GM12878 (cell line): ENCODE data around the gene MRGPRF. TPM values are rescaled to one million over a fixed set of nuclear protein-coding genes. Genes with fewer than 3 reads are reported as not detected.

ENCODE experiments used
- ATAC-seq: fragments of 200-7000 bp; cut with Tn5 transposase; 3 replicates; pipeline ENCODE4 v1.9.1; 2020; ENCODE audit warnings: mild to moderate bottlenecking, moderate library complexity
- BruUV-seq: library from RNA; stranded (reverse); fragments of 400-500 nt; replicated peaks from 2 replicates; lab custom pipeline; 2021; lab: Mats Ljungman, UMichigan
- CTCF ChIA-PET: fragments of 300-600 bp; sonication (Branson Sonifier 250); formaldehyde crosslinking; extraction: SDS; loops from one replicate; lab custom pipeline; 2021; ENCODE audit warnings: inconsistent platforms; lab: Yijun Ruan, JAX
- POLR2A ChIA-PET: fragments of 350-600 bp; formaldehyde crosslinking; extraction: SDS; loops from one replicate; lab custom pipeline; 2021; ENCODE audit warnings: inconsistent platforms; lab: Charles Lee
- RAD21 ChIA-PET: fragments of 300-600 bp; sonication (Branson Sonifier 250); formaldehyde crosslinking; loops from one replicate; lab custom pipeline; 2023; ENCODE audit warnings: antibody characterized with exemption; ENCODE audit not compliant: unreplicated experiment; lab: Charles Lee
- SMC1A ChIA-PET: fragments of 300-600 bp; sonication (Branson Sonifier 250); formaldehyde crosslinking; loops from one replicate; lab custom pipeline; 2023; ENCODE audit not compliant: unreplicated experiment, uncharacterized antibody; lab: Charles Lee
- DNase-seq: peaks from one replicate; pipeline ENCODE4 v3.0.0-alpha.2; 2011; ENCODE audit warnings: low read depth, low spot score
- FAIRE-seq: peaks from 3 replicates; lab custom pipeline; 2011; peaks lifted over from hg19 to GRCh38; lab: Jason Lieb, UNC
- H2AFZ ChIP-seq: 2 replicates; pipeline ENCODE4 v1.6.0; 2011; ENCODE audit warnings: low read depth, low read length, control low read depth; ENCODE audit not compliant: control insufficient read depth
- H3K27ac ChIP-seq: 2 replicates; pipeline ENCODE4 v1.5.1; 2011; ENCODE audit warnings: control low read depth; ENCODE audit not compliant: control insufficient read depth, insufficient read depth
- H3K27me3 ChIP-seq, 2 experiments: replicated peaks in 1 of 2; 2 replicates each; pipeline versions ENCODE4 v1.6.0 to v1.6.1; 2011; ENCODE audit warnings: low read length in 1 of 2; ENCODE audit not compliant: control insufficient read depth in 2 of 2, insufficient read depth in 2 of 2
- H3K36me3 ChIP-seq, 2 experiments: 2 replicates each; pipeline ENCODE4 v1.5.1; 2011; ENCODE audit warnings: low read length in 1 of 2; ENCODE audit not compliant: control insufficient read depth in 2 of 2, insufficient read depth in 2 of 2
- H3K4me1 ChIP-seq: 2 replicates; pipeline ENCODE4 v1.6.1; 2011; ENCODE audit warnings: mild to moderate bottlenecking, low read length, moderate library complexity, mixed read lengths; ENCODE audit not compliant: control insufficient read depth, insufficient read depth
- H3K4me2 ChIP-seq: 2 replicates; pipeline ENCODE4 v1.6.0; 2011; ENCODE audit warnings: control low read depth; ENCODE audit not compliant: control insufficient read depth, insufficient read depth
- H3K4me3 ChIP-seq: fragments of 200-600 bp; sonication (generic); 2 replicates; pipeline ENCODE4 v1.5.1; 2016
- H3K79me2 ChIP-seq: 2 replicates; pipeline ENCODE4 v1.6.0; 2011; ENCODE audit warnings: low read length; ENCODE audit not compliant: control insufficient read depth, insufficient read depth
- H3K9ac ChIP-seq: 2 replicates; pipeline ENCODE4 v1.8.0; 2011; ENCODE audit warnings: low read length, control low read depth, mixed read lengths; ENCODE audit not compliant: control insufficient read depth, insufficient read depth
- H3K9me3 ChIP-seq: replicated peaks from 3 replicates; pipeline ENCODE4 v1.5.1; 2011; ENCODE audit warnings: mild to moderate bottlenecking, low read length; ENCODE audit not compliant: control insufficient read depth, insufficient read depth
- H4K20me1 ChIP-seq: 2 replicates; pipeline ENCODE4 v1.6.0; 2011; ENCODE audit not compliant: control insufficient read depth, insufficient read depth
- BMI1 ChIP-seq: fragments of 450-650 bp; IDR thresholded peaks from 2 replicates; pipeline ENCODE4 v1.6.1; 2016; ENCODE audit warnings: mild to moderate bottlenecking, moderate library complexity, borderline replicate concordance
- CHD4 ChIP-seq: fragments of 200-600 bp; sonication (generic); IDR thresholded peaks from 2 replicates; pipeline ENCODE4 v1.6.1; 2016; ENCODE audit warnings: mild to moderate bottlenecking
- CREB1 ChIP-seq: IDR thresholded peaks from 2 replicates; pipeline ENCODE4 v1.6.1; 2012; ENCODE audit warnings: low read depth, mild to moderate bottlenecking, inconsistent platforms
- EED ChIP-seq: sonication (generic); IDR thresholded peaks from 2 replicates; pipeline ENCODE4 v1.6.1; 2016; ENCODE audit warnings: antibody characterized with exemption, low read depth
- FOXK2 ChIP-seq: fragments of 450-650 bp; IDR thresholded peaks from 2 replicates; pipeline ENCODE4 v1.6.1; 2017; ENCODE audit warnings: mild to moderate bottlenecking, moderate library complexity
- GABPA ChIP-seq: IDR thresholded peaks from 2 replicates; pipeline ENCODE4 v1.6.1; 2014; ENCODE audit warnings: antibody characterized with exemption, low read depth, mild to moderate bottlenecking, inconsistent platforms
- JUNB ChIP-seq: IDR thresholded peaks from 2 replicates; pipeline ENCODE4 v1.6.1; 2016; ENCODE audit warnings: antibody characterized with exemption, mild to moderate bottlenecking
- JUND ChIP-seq: IDR thresholded peaks from 2 replicates; pipeline ENCODE4 v1.6.1; 2012; ENCODE audit warnings: low read depth, mild to moderate bottlenecking, low read length, improper control_type of control experiment, moderate library complexity
- MEF2A ChIP-seq: IDR thresholded peaks from 2 replicates; pipeline ENCODE4 v1.6.1; 2011; ENCODE audit warnings: low read depth, mild to moderate bottlenecking, low read length, moderate library complexity; ENCODE audit not compliant: insufficient read depth
- MXI1 ChIP-seq: fragments of 150-350 bp; IDR thresholded peaks from 2 replicates; pipeline ENCODE4 v1.6.1; 2011; ENCODE audit warnings: low read depth, mild to moderate bottlenecking, inconsistent platforms, low read length, improper control_type of control experiment
- RB1 ChIP-seq: fragments of 450-650 bp; formaldehyde crosslinking; IDR thresholded peaks from 2 replicates; pipeline ENCODE4 v1.6.1; 2017; ENCODE audit warnings: mild to moderate bottlenecking, borderline replicate concordance
- SMAD1 ChIP-seq: fragments of 450-650 bp; IDR thresholded peaks from 2 replicates; pipeline ENCODE4 v1.6.1; 2018; ENCODE audit warnings: mild to moderate bottlenecking, low read depth; ENCODE audit not compliant: partially characterized antibody
- SMARCA5 ChIP-seq: fragments of 450-650 bp; IDR thresholded peaks from 2 replicates; pipeline ENCODE4 v1.6.1; 2017; ENCODE audit warnings: mild to moderate bottlenecking
- TAF1 ChIP-seq: IDR thresholded peaks from 2 replicates; pipeline ENCODE4 v1.6.1; 2011; ENCODE audit warnings: mild to moderate bottlenecking, low read depth, low read length, borderline replicate concordance
- YY1 ChIP-seq: IDR thresholded peaks from 2 replicates; pipeline ENCODE4 v1.6.1; 2011; ENCODE audit warnings: low read depth, mild to moderate bottlenecking, low read length
- ZNF207 ChIP-seq: fragments of 450-650 bp; IDR thresholded peaks from 2 replicates; pipeline ENCODE4 v1.6.1; 2014; ENCODE audit warnings: antibody characterized with exemption, mild to moderate bottlenecking, borderline replicate concordance
- ZNF24 ChIP-seq: fragments of 450-650 bp; IDR thresholded peaks from 2 replicates; pipeline ENCODE4 v1.6.1; 2017; ENCODE audit warnings: antibody characterized with exemption, mild to moderate bottlenecking
- WGBS: methylation state at CpG from one replicate; pipeline ENCODE4 v1.1.6; 2016; ENCODE audit warnings: low lambda C conversion rate; ENCODE audit not compliant: insufficient replicate concordance, insufficient coverage; ENCODE audit errors: missing lambda C conversion rate; 5-methylcytosine and 5-hydroxymethylcytosine counted together
- in situ Hi-C: fragments of 300-500 bp; cut with MboI; formaldehyde crosslinking; loops from 9 replicates; pipeline ENCODE4 v1.14.3; 2018; ENCODE audit warnings: mixed read lengths
- intact Hi-C: fragments of 100-400 bp; cut with micrococcal nuclease; formaldehyde crosslinking; loops from one replicate; pipeline ENCODE4 v1.14.2; 2022; ENCODE audit not compliant: unreplicated experiment
- polyA plus RNA-seq, 11 experiments: library from polyadenylated mRNA; depleted of rRNA in 4 of 11; unstranded in 6 of 11; stranded (reverse) in 5 of 11; fragments of >200 nt; fragmentation: Nextera tagmentation in 4 of 11; fragmentation: Illumina TruSeq in 1 of 11; extraction: Ambion mirVana in 4 of 11; extraction: Trizol in 1 of 11; gene quantifications; 1 replicate in 1 of 11; 2 replicates in 10 of 11; pipeline versions ENCODE4 v1.2.1 to v1.2.3, GENCODE V29; 2011 to 2016; ENCODE audit warnings: inconsistent platforms in 2 of 11, missing spikeins in 2 of 11, low read depth in 1 of 11
- total RNA-seq, 4 experiments: library from RNA; depleted of rRNA in 3 of 4; stranded (reverse); fragments of >200 nt in 3 of 4; fragmentation: Illumina TruSeq in 1 of 4; extraction: Trizol in 1 of 4; gene quantifications; 2 replicates each; pipeline versions ENCODE4 v1.2.1 to v1.2.3, GENCODE V29; 2013 to 2021
- TF ChIP-seq, protein P1 (sequence below): fragments of 450-650 bp; IDR thresholded peaks from 2 replicates; pipeline ENCODE4 v1.6.1; 2017; ENCODE audit warnings: antibody characterized with exemption, mild to moderate bottlenecking, moderate library complexity
- TF ChIP-seq, protein P2 (sequence below): IDR thresholded peaks from 2 replicates; pipeline ENCODE4 v1.6.1; 2012; ENCODE audit warnings: low read length, inconsistent platforms
- TF ChIP-seq, protein P3 (sequence below): IDR thresholded peaks from 2 replicates; pipeline ENCODE4 v1.6.1; 2012; ENCODE audit warnings: low read depth, low read length, improper control_type of control experiment

MRGPRF gene
- total and polyA plus RNA-seq, 10 of the 15 experiments (the other 5 are each of a cell fraction or from before 2014, with no cell fraction given): not detected

DNA sequence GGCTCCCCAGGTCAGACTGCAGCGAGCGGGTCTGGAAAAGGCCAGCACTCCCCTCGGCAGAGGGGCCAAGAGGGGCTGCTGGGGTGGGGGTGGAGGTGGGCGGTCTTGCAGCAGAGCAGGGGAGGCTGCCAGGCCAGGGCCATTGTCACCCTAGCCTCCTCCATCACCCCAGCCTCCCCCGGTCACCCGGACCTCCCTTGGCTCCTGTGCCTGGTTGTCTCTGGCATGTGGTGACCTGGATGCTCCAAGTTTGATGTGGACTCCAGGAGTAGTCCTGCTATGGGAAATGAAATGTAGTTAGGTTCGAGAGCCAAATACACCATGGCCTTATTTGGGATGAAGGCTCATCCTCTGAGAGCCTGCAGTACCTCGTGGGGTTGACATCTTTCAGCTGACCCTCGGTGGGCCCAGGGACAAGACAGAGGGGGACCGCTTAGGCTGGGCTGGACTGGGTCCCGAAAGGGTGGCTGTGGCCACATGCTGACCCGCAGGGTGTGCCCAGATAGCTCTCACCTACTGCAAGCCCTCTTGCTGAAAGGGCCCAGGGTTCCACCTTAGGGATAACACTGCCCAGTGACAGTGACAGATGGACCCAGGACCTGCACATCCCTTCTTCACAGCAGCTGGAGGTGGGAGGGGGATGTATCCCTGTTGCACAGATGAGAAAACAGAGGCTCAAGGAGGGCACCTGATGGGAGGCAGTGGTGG is 56.3 kb downstream of the MRGPRF start:
- no peaks in the 10 kb centered on the region for H3K4me1 ChIP-seq
- WGBS: 44% methylated on average over 11 of the region's 12 CpGs
- no peak for TF ChIP-seq CREB1
- TF ChIP-seq, protein P1, sequence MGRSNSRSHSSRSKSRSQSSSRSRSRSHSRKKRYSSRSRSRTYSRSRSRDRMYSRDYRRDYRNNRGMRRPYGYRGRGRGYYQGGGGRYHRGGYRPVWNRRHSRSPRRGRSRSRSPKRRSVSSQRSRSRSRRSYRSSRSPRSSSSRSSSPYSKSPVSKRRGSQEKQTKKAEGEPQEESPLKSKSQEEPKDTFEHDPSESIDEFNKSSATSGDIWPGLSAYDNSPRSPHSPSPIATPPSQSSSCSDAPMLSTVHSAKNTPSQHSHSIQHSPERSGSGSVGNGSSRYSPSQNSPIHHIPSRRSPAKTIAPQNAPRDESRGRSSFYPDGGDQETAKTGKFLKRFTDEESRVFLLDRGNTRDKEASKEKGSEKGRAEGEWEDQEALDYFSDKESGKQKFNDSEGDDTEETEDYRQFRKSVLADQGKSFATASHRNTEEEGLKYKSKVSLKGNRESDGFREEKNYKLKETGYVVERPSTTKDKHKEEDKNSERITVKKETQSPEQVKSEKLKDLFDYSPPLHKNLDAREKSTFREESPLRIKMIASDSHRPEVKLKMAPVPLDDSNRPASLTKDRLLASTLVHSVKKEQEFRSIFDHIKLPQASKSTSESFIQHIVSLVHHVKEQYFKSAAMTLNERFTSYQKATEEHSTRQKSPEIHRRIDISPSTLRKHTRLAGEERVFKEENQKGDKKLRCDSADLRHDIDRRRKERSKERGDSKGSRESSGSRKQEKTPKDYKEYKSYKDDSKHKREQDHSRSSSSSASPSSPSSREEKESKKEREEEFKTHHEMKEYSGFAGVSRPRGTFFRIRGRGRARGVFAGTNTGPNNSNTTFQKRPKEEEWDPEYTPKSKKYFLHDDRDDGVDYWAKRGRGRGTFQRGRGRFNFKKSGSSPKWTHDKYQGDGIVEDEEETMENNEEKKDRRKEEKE: no peak
- no peak for TF ChIP-seq MEF2A
- TF ChIP-seq, protein P2, sequence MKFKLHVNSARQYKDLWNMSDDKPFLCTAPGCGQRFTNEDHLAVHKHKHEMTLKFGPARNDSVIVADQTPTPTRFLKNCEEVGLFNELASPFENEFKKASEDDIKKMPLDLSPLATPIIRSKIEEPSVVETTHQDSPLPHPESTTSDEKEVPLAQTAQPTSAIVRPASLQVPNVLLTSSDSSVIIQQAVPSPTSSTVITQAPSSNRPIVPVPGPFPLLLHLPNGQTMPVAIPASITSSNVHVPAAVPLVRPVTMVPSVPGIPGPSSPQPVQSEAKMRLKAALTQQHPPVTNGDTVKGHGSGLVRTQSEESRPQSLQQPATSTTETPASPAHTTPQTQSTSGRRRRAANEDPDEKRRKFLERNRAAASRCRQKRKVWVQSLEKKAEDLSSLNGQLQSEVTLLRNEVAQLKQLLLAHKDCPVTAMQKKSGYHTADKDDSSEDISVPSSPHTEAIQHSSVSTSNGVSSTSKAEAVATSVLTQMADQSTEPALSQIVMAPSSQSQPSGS: no peak
- no peak for TF ChIP-seq TAF1
- no peak for TF ChIP-seq RB1
- no peak for TF ChIP-seq SMAD1
- TF ChIP-seq ZNF24: no peak
- no peak for TF ChIP-seq MXI1
- TF ChIP-seq JUND: no peak
- no peak for TF ChIP-seq SMARCA5
- no peak for TF ChIP-seq JUNB
- no peak for TF ChIP-seq BMI1
- TF ChIP-seq YY1: no peak
- no peak for TF ChIP-seq GABPA
- TF ChIP-seq CHD4: no peak
- no peak for TF ChIP-seq FOXK2
- TF ChIP-seq EED: no peak
- no peak for TF ChIP-seq ZNF207
- TF ChIP-seq, protein P3, sequence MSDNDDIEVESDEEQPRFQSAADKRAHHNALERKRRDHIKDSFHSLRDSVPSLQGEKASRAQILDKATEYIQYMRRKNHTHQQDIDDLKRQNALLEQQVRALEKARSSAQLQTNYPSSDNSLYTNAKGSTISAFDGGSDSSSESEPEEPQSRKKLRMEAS: no peak
- no peaks in the 10 kb centered on the region for H3K27me3 ChIP-seq
- SMC1A ChIA-PET: no interaction called here
- intact Hi-C loops (no loop called here), in situ Hi-C loops (no loop called here)
- POLR2A ChIA-PET: interaction anchor here (0.6 kb wide), 1 partner anchor 9 kb away, joined by 4 read pairs; no protein-coding TSS in a partner anchor
- no peak overlapping the region for H3K4me2 ChIP-seq
- no peak overlapping the region for H3K27ac ChIP-seq
- H2AFZ ChIP-seq: no peak overlapping the region
- no peaks in the 10 kb centered on the region for H3K79me2 ChIP-seq
- H3K36me3 ChIP-seq: no peaks in the 10 kb centered on the region
- H4K20me1 ChIP-seq: no peaks in the 10 kb centered on the region
- H3K9me3 ChIP-seq: no peaks in the 10 kb centered on the region
- ATAC-seq (no peak), DNase-seq (no peak), FAIRE-seq (no peak)
- CTCF ChIA-PET: interaction anchor here (0.9 to 1.2 kb wide), 2 partner anchors 88 to 728 kb away, joined by 3 read pairs; no protein-coding TSS in a partner anchor
- BruUV-seq: no TSS peak
- no peak overlapping the region for H3K9ac ChIP-seq
- H3K4me3 ChIP-seq: no peak overlapping the region
- RAD21 ChIA-PET: interaction anchor here (0.9 kb wide), 1 partner anchor 88 kb away, joined by 3 read pairs; no protein-coding TSS in a partner anchor
